Measurements from ENCODE around the gene SLC22A17. TPM values are rescaled to one million over a fixed set of nuclear protein-coding genes. Genes with fewer than 3 reads are reported as not detected.

Gene SLC22A17
- total RNA-seq, 1 donor from 2014 or later: 154 TPM

Small RNA genes within 50 kb of the gene (small RNA-seq; reads per million reads assigned to genes)
- not detected for gene MIR208A

Other genes starting within 250 kb of the SLC22A17 start
- gene CIROP, start 247.9 kb downstream of the SLC22A17 start, total RNA-seq: not detected
- not detected for gene CEBPE, start 233.6 kb downstream of the SLC22A17 start, total RNA-seq
- 4.1 TPM for gene SLC7A8, start 169.2 kb downstream of the SLC22A17 start, total RNA-seq
- not detected for gene RNF212B, start 115.0 kb downstream of the SLC22A17 start, total RNA-seq
- gene HOMEZ, start 66.8 kb downstream of the SLC22A17 start, total RNA-seq: 2.0 TPM
- 4.5 TPM for gene PPP1R3E, start 50.0 kb downstream of the SLC22A17 start, total RNA-seq
- gene BCL2L2, start 46.1 kb downstream of the SLC22A17 start, total RNA-seq: 10.6 TPM
- gene PABPN1, start 31.4 kb downstream of the SLC22A17 start, total RNA-seq: 70.1 TPM
- gene EFS, start 12.3 kb upstream of the SLC22A17 start, total RNA-seq: 6.9 TPM
- not detected for gene IL25, start 19.9 kb upstream of the SLC22A17 start, total RNA-seq
- 1.6 TPM for gene CMTM5, start 24.2 kb upstream of the SLC22A17 start, total RNA-seq
- gene MYH6, start 55.4 kb upstream of the SLC22A17 start, total RNA-seq: not detected
- 0.41 TPM for gene MYH7, start 82.8 kb upstream of the SLC22A17 start, total RNA-seq
- gene NGDN, start 116.8 kb upstream of the SLC22A17 start, total RNA-seq: 44.4 TPM
- 1.2 TPM for gene ZFHX2, start 198.9 kb upstream of the SLC22A17 start, total RNA-seq
- gene THTPA, start 203.4 kb upstream of the SLC22A17 start, total RNA-seq: 23.6 TPM
- gene AP1G2, start 214.9 kb upstream of the SLC22A17 start, total RNA-seq: 12.6 TPM
- 32.2 TPM for gene JPH4, start 225.9 kb upstream of the SLC22A17 start, total RNA-seq